ENCODE measurements around the gene IL2RA.

DNA sequence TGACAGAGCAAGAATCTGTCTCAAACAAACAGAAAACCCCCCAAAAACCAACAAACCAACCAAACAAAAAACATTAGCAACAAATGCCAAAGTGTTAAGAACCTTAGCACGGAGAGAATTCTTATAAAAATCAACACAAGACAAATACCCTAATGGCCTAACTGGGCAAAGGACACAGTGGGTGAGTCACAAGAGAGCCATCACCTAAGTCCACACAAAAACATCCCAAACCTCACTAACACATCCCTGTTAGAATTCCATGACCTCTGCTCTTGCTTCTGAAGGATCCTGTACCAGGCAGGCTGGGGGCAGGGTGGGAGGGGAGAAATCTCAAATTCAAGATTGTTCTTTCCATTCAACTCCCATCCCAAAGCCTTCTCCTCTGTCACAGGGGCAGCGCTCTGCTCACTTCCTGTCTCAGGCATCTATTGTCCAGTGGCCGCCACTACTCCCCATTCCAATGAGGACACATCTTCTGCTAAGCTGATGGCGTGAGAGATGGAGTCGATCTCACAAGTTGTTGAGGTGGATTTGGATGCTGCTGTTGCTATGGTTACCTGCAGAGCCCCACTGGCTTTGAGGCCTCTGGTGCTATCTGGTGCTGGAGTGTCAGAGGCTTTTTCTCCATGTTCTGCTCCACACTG, 94.0 kb downstream of the IL2RA start:
- TF ChIP-seq POLR2AphosphoS5 (IDR thresholded peaks at IDR 0.05) (no peak), POLR2A (IDR thresholded peaks at IDR 0.05) (no peak)

Data from upper lobe of left lung (tissue), 4 donors.